ENCODE measurements around the gene SLC10A2. TPM values are rescaled to one million over a fixed set of nuclear protein-coding genes. Genes with fewer than 3 reads are reported as not detected.

Gene SLC10A2
- total RNA-seq, 1 experiment from 2014 or later, result not detected

GRCh38 chr13:103004661-103005345, 61.4 kb downstream of the SLC10A2 start:
- no peak for DNase-seq (ENCODE audit: low read depth)
- in situ Hi-C loops (cut with HindIII; ENCODE audit: low pct_unique_long_range_greater_than_20kb, low sequenced_read_pairs), result no loop called here

- in situ Hi-C loops (cut with HindIII; ENCODE audit: low pct_unique_long_range_greater_than_20kb, low sequenced_read_pairs), result no loop called here
- DNase-seq (ENCODE audit: low read depth), result no peak
Measured at GRCh38 chr13:103003631-103004030, 62.6 kb downstream of the SLC10A2 start.

GRCh38 chr13:103002279-103002678, 63.9 kb downstream of the SLC10A2 start:
- in situ Hi-C loops (cut with HindIII; ENCODE audit: low pct_unique_long_range_greater_than_20kb, low sequenced_read_pairs), result no loop called here
- no peak for DNase-seq (ENCODE audit: low read depth)

GRCh38 chr13:103000157-103000556, 66.1 kb downstream of the SLC10A2 start:
- in situ Hi-C loops (cut with HindIII; ENCODE audit: low pct_unique_long_range_greater_than_20kb, low sequenced_read_pairs), result no loop called here
- DNase-seq (ENCODE audit: low read depth), result no peak

- in situ Hi-C loops (cut with HindIII; ENCODE audit: low pct_unique_long_range_greater_than_20kb, low sequenced_read_pairs), result no loop called here
Measured at GRCh38 chr13:102999499-102999898, 66.7 kb downstream of the SLC10A2 start.

More at GRCh38 chr13:102999499-102999898, 66.7 kb downstream of the SLC10A2 start:
- no peak for DNase-seq (ENCODE audit: low read depth)

Other genes with a start within 250 kb of the SLC10A2 start
- gene ERCC5, start 220.4 kb downstream of the SLC10A2 start, total RNA-seq (2014; rRNA removed; shearing (Covaris generic); ENCODE audit: low replicate concordance), result 16.2 and 21.9 TPM in 2 replicates

All from Caki2 (cell line).